Neural progenitor cell (in vitro differentiated cells): ENCODE data around the gene GFI1. TPM values are rescaled to one million over a fixed set of nuclear protein-coding genes. Genes with fewer than 3 reads are reported as not detected.

ENCODE experiments used
- DNase-seq: peaks from one replicate; pipeline ENCODE4 v3.0.0-alpha.2; 2016; ENCODE audit warnings: low spot score
- H2AFZ ChIP-seq: fragments of 200-600 bp; sonication (generic); replicated peaks from 2 replicates; pipeline ENCODE4 v1.6.1; 2016; ENCODE audit warnings: antibody characterized with exemption
- H3F3A ChIP-seq: fragments of 200-600 bp; sonication (generic); 2 replicates; pipeline ENCODE4 v1.6.1; 2016; ENCODE audit warnings: antibody characterized with exemption, low read depth
- H3K27ac ChIP-seq: fragments of 200-600 bp; sonication (generic); 2 replicates; pipeline ENCODE4 v1.5.1; 2016; ENCODE audit warnings: mild to moderate bottlenecking
- H3K27me3 ChIP-seq: fragments of 200-600 bp; sonication (generic); 2 replicates; pipeline ENCODE4 v1.6.1; 2016; ENCODE audit warnings: mild to moderate bottlenecking, moderate library complexity
- H3K36me3 ChIP-seq: fragments of 200-600 bp; sonication (generic); 2 replicates; pipeline ENCODE4 v1.5.1; 2016
- H3K4me1 ChIP-seq: fragments of 200-600 bp; sonication (generic); 2 replicates; pipeline ENCODE4 v1.6.1; 2016; ENCODE audit warnings: mixed run types
- H3K4me2 ChIP-seq: fragments of 200-600 bp; sonication (generic); 2 replicates; pipeline ENCODE4 v1.6.1; 2016
- H3K4me3 ChIP-seq: fragments of 200-600 bp; sonication (generic); 2 replicates; pipeline ENCODE4 v1.5.1; 2016
- H3K79me2 ChIP-seq: fragments of 200-600 bp; sonication (generic); 2 replicates; pipeline ENCODE4 v1.6.1; 2016; ENCODE audit warnings: low read depth
- H3K9ac ChIP-seq: fragments of 200-600 bp; sonication (generic); 2 replicates; pipeline ENCODE4 v1.6.1; 2016
- H3K9me3 ChIP-seq: fragments of 200-600 bp; sonication (generic); 2 replicates; pipeline ENCODE4 v1.5.1; 2016; ENCODE audit warnings: low read depth
- H4K20me1 ChIP-seq: fragments of 200-600 bp; sonication (generic); 2 replicates; pipeline ENCODE4 v1.6.1; 2016; ENCODE audit warnings: low read depth
- H3K27ac Mint-ChIP-seq: 3 replicates; pipeline ENCODE4 v1.8.0; 2021; ENCODE audit warnings: mixed read lengths
- H3K27me3 Mint-ChIP-seq: 2 replicates; pipeline ENCODE4 v1.8.0; 2022; ENCODE audit warnings: low read depth, mild to moderate bottlenecking, inconsistent platforms, moderate library complexity, mixed read lengths; ENCODE audit not compliant: insufficient read depth
- H3K36me3 Mint-ChIP-seq: 3 replicates; pipeline ENCODE4 v1.8.0; 2021; ENCODE audit warnings: mixed read lengths
- H3K4me1 Mint-ChIP-seq: 3 replicates; pipeline ENCODE4 v1.8.0; 2021; ENCODE audit warnings: mixed read lengths
- H3K4me3 Mint-ChIP-seq: 3 replicates; pipeline ENCODE4 v1.8.0; 2021; ENCODE audit warnings: mild to moderate bottlenecking, moderate library complexity, mixed read lengths
- H3K9me3 Mint-ChIP-seq: 3 replicates; pipeline ENCODE4 v1.8.0; 2020; ENCODE audit warnings: mixed read lengths
- CTCF ChIP-seq: fragments of 200-600 bp; sonication (generic); IDR thresholded peaks from 2 replicates; pipeline ENCODE4 v1.5.1; 2017; ENCODE audit warnings: antibody characterized with exemption, mild to moderate bottlenecking
- EZH2 ChIP-seq: fragments of 200-600 bp; sonication (generic); IDR thresholded peaks from 2 replicates; pipeline ENCODE4 v1.6.1; 2017; ENCODE audit warnings: antibody characterized with exemption, mild to moderate bottlenecking, moderate library complexity
- EZH2phosphoT487 ChIP-seq: fragments of 200-600 bp; sonication (generic); IDR thresholded peaks from 2 replicates; pipeline ENCODE4 v1.6.1; 2017; ENCODE audit warnings: antibody characterized with exemption
- total RNA-seq: library from RNA; depleted of rRNA; stranded (reverse); fragments of >200 nt; gene quantifications from 2 replicates; pipeline ENCODE4 v1.2.3, GENCODE V29; 2015; ENCODE audit warnings: low replicate concordance

The GFI1 gene
- total RNA-seq, 1 donor from 2014 or later, result not detected

- no peak for TF ChIP-seq CTCF
- TF ChIP-seq EZH2, result no peak
- no peak for TF ChIP-seq EZH2phosphoT487
- Mint-ChIP-seq H3K27me3 (peaks cover 3% of the 10 kb centered on the region), H3K27ac (no peak overlapping the region), H3K36me3 (no peaks in the 10 kb centered on the region), H3K4me3 (no peak overlapping the region), H3K9me3 (peaks cover 2% of the 10 kb centered on the region), H3K4me1 (peaks cover 13% of the 10 kb centered on the region)
- Histone ChIP-seq H4K20me1 (no peaks in the 10 kb centered on the region), H2AFZ (no peak overlapping the region), H3K27ac (no peak overlapping the region), H3K4me1 (peaks cover 14% of the 10 kb centered on the region), H3F3A (peaks cover 11% of the 10 kb centered on the region), H3K9ac (no peak overlapping the region), H3K4me2 (no peak overlapping the region), H3K79me2 (no peaks in the 10 kb centered on the region), H3K4me3 (no peak overlapping the region), H3K36me3 (no peaks in the 10 kb centered on the region), H3K27me3 (no peaks in the 10 kb centered on the region), H3K9me3 (no peaks in the 10 kb centered on the region)
- no peak for DNase-seq
These were observed 40.9 kb downstream of the GFI1 start for GRCh38 chr1:92445865-92446264.

DNA sequence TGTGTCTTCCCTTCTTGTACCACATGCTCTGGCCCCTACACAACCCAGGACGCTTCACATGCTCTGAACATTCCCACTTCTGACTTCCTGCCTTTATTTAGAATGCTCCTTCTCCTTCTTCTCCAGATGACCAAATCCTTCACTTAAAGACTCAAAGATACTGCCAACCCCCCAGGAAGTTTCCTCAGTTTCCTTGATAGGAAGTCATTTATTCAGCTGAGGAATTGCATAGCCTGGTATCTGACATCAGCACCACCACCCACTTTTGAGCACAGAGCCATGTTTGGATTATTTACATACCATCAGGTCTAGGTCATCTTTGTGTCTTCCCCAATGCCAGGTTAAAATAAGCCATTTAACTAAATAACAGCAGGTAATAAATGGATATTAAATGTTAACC is 42.4 kb downstream of the GFI1 start:
- peaks cover 14% of the 10 kb centered on the region for H3K4me1 ChIP-seq
- H3K4me3 Mint-ChIP-seq, result no peak overlapping the region
- H4K20me1 ChIP-seq, result no peaks in the 10 kb centered on the region
- H3K27me3 Mint-ChIP-seq, result peaks cover 3% of the 10 kb centered on the region
- DNase-seq, result no peak
- no peaks in the 10 kb centered on the region for H3K36me3 ChIP-seq
- TF ChIP-seq CTCF (no peak), EZH2phosphoT487 (no peak), EZH2 (no peak)
- no peaks in the 10 kb centered on the region for H3K9me3 ChIP-seq
- H2AFZ ChIP-seq, result no peak overlapping the region
- H3K79me2 ChIP-seq, result no peaks in the 10 kb centered on the region
- H3K27me3 ChIP-seq, result no peaks in the 10 kb centered on the region
- peaks cover 11% of the 10 kb centered on the region for H3F3A ChIP-seq
- H3K4me2 ChIP-seq, result no peak overlapping the region
- no peak overlapping the region for H3K27ac ChIP-seq
- H3K9ac ChIP-seq, result no peak overlapping the region
- no peaks in the 10 kb centered on the region for H3K9me3 Mint-ChIP-seq
- no peaks in the 10 kb centered on the region for H3K36me3 Mint-ChIP-seq
- H3K27ac Mint-ChIP-seq, result peak overlapping the region; percentile 0
- H3K4me1 Mint-ChIP-seq, result peaks cover 13% of the 10 kb centered on the region
- no peak overlapping the region for H3K4me3 ChIP-seq

DNA sequence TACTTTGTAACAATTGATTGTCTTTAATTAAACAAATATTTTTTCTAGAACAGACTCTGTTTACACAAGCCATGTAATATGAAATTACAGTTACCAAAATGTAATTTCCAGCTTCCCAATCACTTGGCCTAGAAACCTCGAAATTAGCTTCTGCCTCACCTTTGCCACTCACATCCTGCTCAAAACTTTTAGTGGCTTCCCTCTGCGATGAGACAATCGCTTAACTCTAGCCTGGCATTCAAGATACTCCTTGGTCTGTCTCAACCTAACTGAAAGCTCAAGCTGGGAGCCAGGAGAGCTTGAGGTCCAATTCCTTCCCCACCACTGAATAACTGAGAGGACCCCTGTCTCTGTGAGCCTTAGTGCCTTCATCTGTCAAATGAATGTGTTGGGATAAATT is 42.8 kb downstream of the GFI1 start:
- Histone ChIP-seq H3K4me1 (peaks cover 14% of the 10 kb centered on the region), H3K9ac (no peak overlapping the region), H3K9me3 (no peaks in the 10 kb centered on the region), H3K4me2 (no peak overlapping the region), H3K4me3 (no peak overlapping the region), H3K36me3 (no peaks in the 10 kb centered on the region), H2AFZ (no peak overlapping the region), H3K27ac (no peak overlapping the region), H4K20me1 (no peaks in the 10 kb centered on the region), H3K79me2 (no peaks in the 10 kb centered on the region), H3K27me3 (no peaks in the 10 kb centered on the region), H3F3A (peaks cover 11% of the 10 kb centered on the region)
- Mint-ChIP-seq H3K27me3 (peaks cover 3% of the 10 kb centered on the region), H3K36me3 (no peaks in the 10 kb centered on the region), H3K4me3 (no peak overlapping the region), H3K9me3 (no peaks in the 10 kb centered on the region), H3K4me1 (peaks cover 13% of the 10 kb centered on the region), H3K27ac (peak overlapping the region; percentile 0)
- no peak for TF ChIP-seq EZH2
- no peak for TF ChIP-seq CTCF
- no peak for TF ChIP-seq EZH2phosphoT487
- no peak for DNase-seq
